Kidney glomerular epithelial cell (primary cell): ENCODE data around the gene ATP23.
A peak's percentile ranks its signal among the peaks of the same experiment; 100 is the strongest.

ENCODE experiments used
- DNase-seq: peaks from one replicate; lab custom pipeline; 2025; lab: John Stamatoyannopoulos, UW

The ATP23 gene

GRCh38 chr12:57908511-57908910 is 32.9 kb upstream of the ATP23 start:
- DNase-seq: no peak

GRCh38 chr12:57909056-57909455 is 32.3 kb upstream of the ATP23 start:
- no peak for DNase-seq

GRCh38 chr12:57909611-57910010 is 31.8 kb upstream of the ATP23 start:
- no peak for DNase-seq

GRCh38 chr12:57918147-57918546 is 23.2 kb upstream of the ATP23 start:
- no peak for DNase-seq

GRCh38 chr12:57927086-57927485 is 14.3 kb upstream of the ATP23 start:
- DNase-seq: no peak

- DNase-seq: no peak
Observed at GRCh38 chr12:57929092-57929830, 12.1 kb upstream of the ATP23 start.

- no peak for DNase-seq
Observed at GRCh38 chr12:57934819-57935218, 6.5 kb upstream of the ATP23 start.

GRCh38 chr12:57935331-57935730 is 6.0 kb upstream of the ATP23 start:
- no peak for DNase-seq

- DNase-seq: peak; percentile 90
Observed at GRCh38 chr12:57935839-57936512, 5.4 kb upstream of the ATP23 start.

GRCh38 chr12:57936513-57936883 is 4.9 kb upstream of the ATP23 start:
- DNase-seq: no peak

- DNase-seq: no peak
Observed at GRCh38 chr12:57939291-57939690, 2.1 kb upstream of the ATP23 start.

GRCh38 chr12:57940052-57940914 is 1.1 kb upstream of the ATP23 start:
- no peak for DNase-seq

- DNase-seq: no peak
Observed at GRCh38 chr12:57940915-57941164, 527 bp upstream of the ATP23 start.

GRCh38 chr12:57943438-57944080 is 2.2 kb downstream of the ATP23 start:
- no peak for DNase-seq

- DNase-seq: no peak
Observed at GRCh38 chr12:57944313-57945023, 3.1 kb downstream of the ATP23 start.

GRCh38 chr12:57952766-57953165 is 11.4 kb downstream of the ATP23 start:
- DNase-seq: no peak

- no peak for DNase-seq
Observed at GRCh38 chr12:57954768-57955167, 13.4 kb downstream of the ATP23 start.

GRCh38 chr12:57958061-57958657 is 16.8 kb downstream of the ATP23 start:
- no peak for DNase-seq

- no peak for DNase-seq
Observed at GRCh38 chr12:57964421-57964820, 23.1 kb downstream of the ATP23 start.

- DNase-seq: no peak
Observed at GRCh38 chr12:57965766-57966165, 24.4 kb downstream of the ATP23 start.

- no peak for DNase-seq
Observed at GRCh38 chr12:57966536-57966935, 25.2 kb downstream of the ATP23 start.
